ENCODE data around the gene CNN2. TPM values are rescaled to one million over a fixed set of nuclear protein-coding genes. Genes with fewer than 3 reads are reported as not detected.

CNN2 gene
- total RNA-seq, 1 experiment from 2014 or later: 97.9 TPM

- H3K9me2 ChIP-seq (replicated peaks; ENCODE audit: low read length): no peaks in the 10 kb centered on the region
- POLR2A ChIA-PET (ENCODE audit: unreplicated experiment): no interaction called here
- no peak overlapping the region for H3K27ac ChIP-seq (ENCODE audit: low read length)
- H3K4me3 ChIP-seq (ENCODE audit: low read length): no peak overlapping the region
- no peaks in the 10 kb centered on the region for H3F3A ChIP-seq (ENCODE audit: low read length, unreplicated experiment)
- no peak overlapping the region for H3K9ac ChIP-seq (ENCODE audit: low read length)
- DNase-seq (no peak), ATAC-seq (no peak)
- H3K4me1 ChIP-seq (ENCODE audit: insufficient read depth, low read length): peaks cover 18% of the 10 kb centered on the region
- no peaks in the 10 kb centered on the region for H3K36me3 ChIP-seq (ENCODE audit: low read depth, low read length)
- no peaks in the 10 kb centered on the region for H4K20me1 ChIP-seq (ENCODE audit: low read length)
- H3K27me3 ChIP-seq (ENCODE audit: low read length): no peaks in the 10 kb centered on the region
- H3K9me3 ChIP-seq (ENCODE audit: low read length): no peaks in the 10 kb centered on the region
- no peak overlapping the region for H3K4me2 ChIP-seq (ENCODE audit: low read length)
- no peak overlapping the region for H2AFZ ChIP-seq (ENCODE audit: low read length)
- intact Hi-C loops (cut with micrococcal nuclease): loop anchor here (5.0 kb wide), 1 partner anchor 33 kb away; the partner anchor contains the start of gene GPX4
- TF ChIP-seq EZH2phosphoT487 (IDR thresholded peaks at IDR 0.05; ENCODE audit: borderline replicate concordance, low read length) (no peak), CTCF (conservative IDR thresholded peaks at IDR 0.05; ENCODE audit: low read depth, low read length) (no peak)
- BruUV-seq (replicated peaks): no TSS peak
- H3K79me2 ChIP-seq (ENCODE audit: low read length): 0 out of 2 replicates have a peak, but pooled peaks cover 4% of the 10 kb centered on the region
- CTCF ChIA-PET: no interaction called here
Measured at GRCh38 chr19:1069009-1069779, 42.8 kb downstream of the CNN2 start.

GRCh38 chr19:1070576-1070930 is 44.1 kb downstream of the CNN2 start:
- H3K9ac ChIP-seq (ENCODE audit: low read length): no peak overlapping the region
- no peaks in the 10 kb centered on the region for H4K20me1 ChIP-seq (ENCODE audit: low read length)
- peaks cover 12% of the 10 kb centered on the region for H3K4me1 ChIP-seq (ENCODE audit: insufficient read depth, low read length)
- H2AFZ ChIP-seq (ENCODE audit: low read length): no peak overlapping the region
- ATAC-seq (no peak), DNase-seq (no peak)
- TF ChIP-seq CTCF (conservative IDR thresholded peaks at IDR 0.05; ENCODE audit: low read depth, low read length): no peak
- no peak for TF ChIP-seq EZH2 (IDR thresholded peaks at IDR 0.05; ENCODE audit: low read length, unreplicated experiment)
- no peak for TF ChIP-seq EZH2phosphoT487 (IDR thresholded peaks at IDR 0.05; ENCODE audit: borderline replicate concordance, low read length)
- no peaks in the 10 kb centered on the region for H3K27me3 ChIP-seq (ENCODE audit: low read length)
- ChIA-PET POLR2A (ENCODE audit: unreplicated experiment) (no interaction called here), CTCF (no interaction called here)
- no peaks in the 10 kb centered on the region for H3K9me2 ChIP-seq (replicated peaks; ENCODE audit: low read length)
- H3K9me3 ChIP-seq (ENCODE audit: low read length): no peaks in the 10 kb centered on the region
- no peak overlapping the region for H3K4me3 ChIP-seq (ENCODE audit: low read length)
- H3K79me2 ChIP-seq (ENCODE audit: low read length): 0 out of 2 replicates have a peak, but pooled peaks cover 4% of the 10 kb centered on the region
- BruUV-seq (replicated peaks): no TSS peak
- H3K4me2 ChIP-seq (ENCODE audit: low read length): no peak overlapping the region
- H3K36me3 ChIP-seq (ENCODE audit: low read depth, low read length): no peaks in the 10 kb centered on the region
- H3K27ac ChIP-seq (ENCODE audit: low read length): no peak overlapping the region
- H3F3A ChIP-seq (ENCODE audit: low read length, unreplicated experiment): no peaks in the 10 kb centered on the region
- intact Hi-C loops (cut with micrococcal nuclease): no loop called here
